Pons (tissue), 1 donor: Measurements from ENCODE around the gene BANF2.
"Not testable (repeated sequence)": the region's sequence is repeated elsewhere in the genome, so short reads cannot be mapped to it uniquely, and the experiment has no call there.

Experiments
- DNase-seq: peaks from one replicate; pipeline ENCODE4 v3.0.0-alpha.2; 2016; ENCODE audit warnings: low spot score

Gene BANF2

GRCh38 chr20:17683218-17684076, 16.3 kb upstream of the BANF2 start:
- no peak for DNase-seq

GRCh38 chr20:17684077-17684888, 15.5 kb upstream of the BANF2 start:
- no peak for DNase-seq

- DNase-seq: no peak
Measured at GRCh38 chr20:17685168-17685567, 14.6 kb upstream of the BANF2 start.

DNA sequence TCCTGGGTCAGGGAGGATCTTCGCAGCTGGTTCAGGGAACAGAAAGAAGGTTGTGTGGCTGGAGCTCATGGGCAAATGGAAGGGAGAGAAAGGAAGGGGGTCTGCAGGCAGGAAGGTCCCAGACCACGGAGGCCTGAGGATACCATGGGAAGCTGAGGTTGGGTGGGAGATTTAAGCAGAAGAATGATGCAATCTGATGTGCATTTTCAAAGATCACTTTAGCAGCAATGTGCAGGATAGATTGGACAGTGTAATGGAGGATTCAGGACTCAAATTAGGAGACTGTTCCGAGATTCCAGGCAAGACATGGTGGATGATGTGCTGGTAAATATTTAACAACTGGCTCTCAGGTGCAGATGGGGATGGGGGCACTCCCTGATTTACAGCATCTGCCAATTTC, 12.0 kb upstream of the BANF2 start:
- DNase-seq: no peak

- no peak for DNase-seq
Measured at GRCh38 chr20:17688965-17689364, 10.8 kb upstream of the BANF2 start.

DNA sequence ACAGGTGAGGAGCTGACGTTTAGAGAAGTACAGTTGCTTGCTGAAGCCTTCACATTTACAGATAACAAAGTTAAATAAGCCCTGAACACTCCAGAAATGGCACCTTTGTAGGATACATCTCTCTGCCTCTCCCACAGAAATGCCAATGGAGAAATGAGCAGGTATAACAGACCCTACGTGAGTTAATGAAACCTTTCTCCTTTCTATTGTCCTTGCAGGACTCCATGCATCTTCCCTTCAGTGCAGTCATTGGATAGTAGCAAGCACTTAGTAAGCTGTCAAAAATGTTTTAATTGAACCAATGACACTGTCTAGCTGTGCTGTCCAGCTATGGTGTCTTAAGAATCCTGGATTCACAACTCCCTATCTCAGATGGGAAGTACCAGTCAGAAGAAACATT, 9.6 kb upstream of the BANF2 start:
- DNase-seq: no peak

DNA sequence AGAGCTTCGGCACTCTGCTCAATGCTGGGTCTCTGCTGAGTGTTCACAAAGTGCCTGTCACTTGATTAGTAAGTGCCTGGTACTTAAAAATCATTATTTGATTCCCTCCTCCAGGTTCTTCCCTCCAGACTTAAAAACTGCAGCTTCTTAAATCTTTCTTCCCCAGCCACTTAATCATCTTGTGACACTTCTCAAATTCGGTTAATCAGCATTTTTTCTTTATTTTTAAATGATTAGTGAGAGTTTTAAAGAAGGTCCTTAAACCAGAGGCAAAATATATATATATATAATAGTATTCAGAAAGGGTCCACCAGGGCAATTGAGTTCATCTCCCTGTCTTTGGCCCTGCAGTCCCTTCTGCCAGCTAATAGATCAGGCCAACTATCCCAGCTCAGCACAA, 8.0 kb upstream of the BANF2 start:
- DNase-seq: no peak

DNA sequence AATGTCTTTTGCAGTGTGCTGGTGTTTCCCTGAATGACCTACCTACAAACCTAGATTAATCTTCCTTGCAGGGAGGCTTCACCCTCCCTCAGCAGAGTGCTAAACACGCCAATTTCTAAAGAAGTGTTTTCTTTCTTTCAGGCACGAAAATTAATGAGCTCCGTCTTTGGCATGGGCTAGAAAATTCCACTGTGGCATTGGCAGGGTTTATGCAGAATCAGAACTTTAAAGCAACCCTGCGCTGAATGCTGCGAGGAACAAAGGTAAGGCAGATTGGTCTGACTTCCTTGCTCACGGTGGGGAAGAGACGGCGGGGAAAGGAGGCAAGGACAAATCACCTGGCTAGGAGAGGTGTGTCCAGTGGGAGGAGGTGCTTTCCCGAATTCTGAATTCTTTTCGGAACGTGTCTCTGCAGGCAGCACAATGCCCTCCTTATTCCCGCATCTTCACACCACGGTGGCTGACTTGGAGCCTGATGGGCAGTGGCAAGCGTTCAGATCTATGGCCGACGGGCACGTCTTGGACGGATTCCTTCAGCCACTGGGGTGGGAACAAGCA, 6.2 kb upstream of the BANF2 start:
- peak; percentile 15 for DNase-seq

DNA sequence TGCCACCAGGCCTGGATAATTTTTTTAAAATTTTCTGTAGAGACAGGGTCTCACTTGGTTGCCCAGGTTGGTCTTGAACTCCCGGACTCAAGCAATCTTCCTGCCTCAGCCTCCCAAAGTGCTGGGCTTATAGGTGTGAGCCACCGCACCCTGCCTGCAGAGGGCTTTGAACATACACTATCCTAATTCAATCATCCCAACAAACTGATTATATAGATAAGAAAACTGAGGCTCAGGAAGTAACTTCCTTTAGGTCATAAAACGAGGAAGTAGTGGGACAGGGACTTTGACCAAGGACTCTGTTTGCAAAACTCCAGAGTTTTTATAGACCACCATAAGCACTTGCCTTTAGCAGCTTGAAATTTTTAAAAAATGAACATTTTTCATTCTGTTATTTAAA, 5.0 kb upstream of the BANF2 start:
- no peak for DNase-seq

- no peak for DNase-seq
Measured at GRCh38 chr20:17696287-17696686, 3.5 kb upstream of the BANF2 start.

GRCh38 chr20:17697171-17697570, 2.6 kb upstream of the BANF2 start:
- no peak for DNase-seq

- DNase-seq: no peak
Measured at GRCh38 chr20:17698384-17698783, 1.4 kb upstream of the BANF2 start.

- DNase-seq: no peak
Measured at GRCh38 chr20:17700637-17701036, 871 bp downstream of the BANF2 start.

GRCh38 chr20:17701826-17702225, 2.1 kb downstream of the BANF2 start:
- no peak for DNase-seq

DNA sequence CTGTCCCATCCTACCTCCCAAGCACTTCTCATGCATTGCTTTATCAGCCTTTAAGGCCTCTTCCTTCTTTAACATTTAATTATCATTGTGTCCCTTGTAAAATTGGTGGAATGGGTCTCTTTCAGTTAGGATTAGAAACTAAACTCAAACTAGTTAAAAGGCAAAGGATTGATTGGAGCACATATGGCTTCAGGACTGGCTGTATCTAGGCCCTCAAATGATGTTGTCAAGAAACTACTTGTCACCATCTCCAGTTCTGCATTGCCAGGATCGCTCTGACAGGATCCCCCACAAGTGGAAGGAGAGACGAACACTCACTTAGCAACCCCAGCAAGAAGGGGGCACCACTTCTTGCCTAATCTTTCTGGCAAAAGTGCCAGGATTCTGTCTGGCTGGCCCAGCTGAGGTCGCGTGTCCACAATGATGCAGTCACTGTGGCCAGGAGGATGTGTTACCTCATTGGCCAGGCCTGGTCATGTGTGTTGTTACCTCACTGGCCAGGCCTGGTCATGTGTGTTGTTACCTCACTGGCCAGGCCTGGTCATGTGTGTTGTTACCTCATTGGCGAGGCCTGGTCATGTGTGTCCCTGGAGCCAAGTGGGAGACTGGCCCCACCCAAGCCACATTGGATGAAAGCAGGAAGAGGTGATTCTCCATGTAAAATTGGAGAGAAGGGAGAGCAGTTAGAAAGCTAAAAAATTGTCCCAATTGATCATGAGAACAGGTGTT, 5.0 kb downstream of the BANF2 start:
- no peak for DNase-seq

- no peak for DNase-seq
Measured at GRCh38 chr20:17705916-17706315, 6.2 kb downstream of the BANF2 start.

DNA sequence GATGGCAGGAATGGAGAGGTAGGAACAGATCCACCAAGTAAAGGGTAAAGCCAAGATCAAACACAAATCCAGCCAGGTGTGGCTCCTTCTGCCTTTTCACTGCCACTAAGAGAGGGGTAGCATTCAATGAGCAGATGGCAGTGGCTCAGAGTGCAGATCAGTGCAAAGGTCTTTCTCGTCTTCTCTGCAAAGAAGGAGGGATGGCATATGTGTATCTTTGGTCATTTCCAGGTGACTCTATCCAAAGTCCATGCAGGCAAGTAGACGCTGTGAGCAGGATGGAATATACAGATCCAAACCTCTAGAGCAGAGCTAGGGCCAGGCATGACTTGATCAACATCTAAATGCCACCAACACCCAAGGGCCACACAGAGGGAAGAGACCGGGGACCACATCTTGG, 6.9 kb downstream of the BANF2 start:
- no peak for DNase-seq

GRCh38 chr20:17707951-17708350, 8.2 kb downstream of the BANF2 start:
- DNase-seq: not testable (repeated sequence)

DNA sequence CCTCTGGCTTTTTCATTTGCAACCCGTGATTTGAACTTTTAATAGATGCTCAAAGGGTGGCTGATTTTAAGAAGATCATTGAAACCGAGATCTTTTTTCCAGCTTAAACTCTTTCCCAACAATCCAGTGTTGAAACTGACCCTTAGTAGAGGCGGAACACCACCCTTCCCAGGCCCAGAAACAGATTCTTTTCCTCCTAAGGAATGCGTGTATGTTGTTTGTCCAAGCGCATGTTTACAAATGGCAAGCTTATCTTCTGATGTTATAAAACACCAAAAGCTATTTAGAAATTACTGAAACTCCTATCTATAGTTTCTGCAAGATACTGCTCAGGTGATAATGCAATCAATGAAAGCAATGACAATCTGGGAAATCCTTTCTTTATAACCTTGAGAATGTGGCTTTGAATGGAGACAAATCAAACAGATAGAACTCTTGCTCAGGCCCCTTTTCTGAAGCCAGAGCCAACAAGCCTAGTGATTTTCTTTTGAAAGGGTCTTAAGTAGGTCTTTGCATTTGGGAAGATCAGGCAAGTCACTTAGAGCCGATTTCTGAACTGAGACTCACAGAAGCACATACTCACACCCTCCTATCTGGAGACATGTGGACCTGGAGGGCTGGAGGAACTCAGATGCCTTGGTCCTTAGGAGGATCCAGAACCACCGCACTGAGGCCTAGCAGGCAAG, 9.1 kb downstream of the BANF2 start:
- DNase-seq: no peak

DNA sequence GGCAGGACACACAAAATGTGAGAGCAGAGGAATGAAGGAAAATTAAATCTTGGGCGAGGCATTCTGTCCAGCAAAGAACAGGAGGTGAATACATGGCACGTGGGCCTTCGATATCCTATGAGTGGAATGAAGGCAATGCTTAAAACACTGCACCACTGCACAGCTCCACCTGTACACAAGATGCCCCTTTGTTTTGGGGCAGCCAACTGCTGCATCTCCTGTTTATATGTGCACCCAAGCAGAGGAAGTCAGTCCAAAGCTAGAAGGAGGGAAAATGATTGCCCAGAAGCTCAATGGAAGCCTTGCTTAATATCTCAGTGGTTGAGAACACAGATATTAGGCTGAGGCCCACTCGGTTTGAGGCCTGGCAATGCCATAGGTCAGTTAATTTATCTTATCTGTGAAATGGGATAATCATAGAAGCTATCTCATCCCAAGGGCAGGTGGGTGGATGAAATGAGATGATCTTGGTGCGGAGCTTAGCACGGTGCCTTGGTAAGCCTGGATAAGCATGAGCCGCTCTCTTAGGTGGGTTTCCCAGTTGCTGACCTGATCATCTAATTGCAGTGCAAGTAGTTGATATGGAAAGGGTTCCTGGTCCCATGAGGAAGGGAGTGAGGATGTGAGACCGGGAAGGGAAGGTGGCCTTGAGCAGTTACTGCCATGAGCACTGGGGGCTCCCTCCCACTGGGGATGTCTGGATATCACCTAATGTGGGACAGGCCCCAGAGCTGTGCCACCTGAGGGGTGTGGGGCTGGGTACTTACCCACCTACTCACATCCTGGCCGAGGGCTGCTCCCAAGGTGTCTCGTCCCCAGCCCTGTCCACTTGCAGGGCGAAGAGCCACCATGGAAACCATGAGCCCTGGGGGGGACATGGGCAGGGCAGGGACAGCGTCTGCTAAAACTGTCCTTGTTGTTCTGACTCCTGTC, 9.9 kb downstream of the BANF2 start:
- DNase-seq: no peak
